Uterus (tissue), 2 donors: ENCODE data around the gene CYP4F12.

Experiments
- CTCF ChIP-seq, 4 experiments: fragments of 200-600 bp in 2 of 4; fragments of 450-650 bp in 2 of 4; sonication (generic) in 2 of 4; IDR thresholded peaks; one replicate each; pipeline ENCODE4 v1.5.1; 2016 to 2019; ENCODE audit warnings: antibody characterized with exemption in 4 of 4, mild to moderate bottlenecking in 2 of 4, moderate library complexity in 1 of 4
- POLR2A ChIP-seq, 2 donors: fragments of 450-650 bp; IDR thresholded peaks; one replicate each; pipeline ENCODE4 v1.6.1; 2016; ENCODE audit warnings: antibody characterized with exemption in 2 of 2, mild to moderate bottlenecking in 1 of 2, moderate library complexity in 1 of 2

- TF ChIP-seq CTCF (IDR thresholded peaks at IDR 0.05) = no peak
- TF ChIP-seq POLR2A (IDR thresholded peaks at IDR 0.05) = no peak
Measured at GRCh38 chr19:15715642-15716041, 42.8 kb downstream of the CYP4F12 start.
